GM21423 (cell line): ENCODE data around the gene ABTB2.

Experiments used
- ATAC-seq: cut with Tn5 transposase; IDR thresholded peaks from one replicate; pipeline ENCODE4 v1.9.1; 2021; ENCODE audit warnings: mild to moderate bottlenecking, moderate library complexity; ENCODE audit not compliant: unreplicated experiment

ABTB2 gene

GRCh38 chr11:34344410-34344767, 13.4 kb downstream of the ABTB2 start:
- ATAC-seq = no peak

GRCh38 chr11:34343686-34344085, 14.1 kb downstream of the ABTB2 start:
- ATAC-seq = no peak

GRCh38 chr11:34343153-34343552, 14.7 kb downstream of the ABTB2 start:
- ATAC-seq = no peak

GRCh38 chr11:34341931-34342533, 15.8 kb downstream of the ABTB2 start:
- no peak for ATAC-seq

- no peak for ATAC-seq
Observed at GRCh38 chr11:34341096-34341495, 16.7 kb downstream of the ABTB2 start.

- ATAC-seq = no peak
Observed at GRCh38 chr11:34340653-34341052, 17.2 kb downstream of the ABTB2 start.

GRCh38 chr11:34339149-34340064, 18.4 kb downstream of the ABTB2 start:
- peak; percentile 96 for ATAC-seq

GRCh38 chr11:34337016-34337415, 20.8 kb downstream of the ABTB2 start:
- no peak for ATAC-seq

- ATAC-seq = no peak
Observed at GRCh38 chr11:34335801-34336200, 22.0 kb downstream of the ABTB2 start.

GRCh38 chr11:34335331-34335730, 22.5 kb downstream of the ABTB2 start:
- ATAC-seq = no peak

GRCh38 chr11:34333787-34334186, 24.0 kb downstream of the ABTB2 start:
- ATAC-seq = no peak

- ATAC-seq = no peak
Observed at GRCh38 chr11:34332524-34332923, 25.3 kb downstream of the ABTB2 start.

- ATAC-seq = no peak
Observed at GRCh38 chr11:34331736-34332135, 26.1 kb downstream of the ABTB2 start.

GRCh38 chr11:34331329-34331728, 26.5 kb downstream of the ABTB2 start:
- ATAC-seq = no peak

- no peak for ATAC-seq
Observed at GRCh38 chr11:34330653-34331052, 27.2 kb downstream of the ABTB2 start.

- no peak for ATAC-seq
Observed at GRCh38 chr11:34329876-34330275, 27.9 kb downstream of the ABTB2 start.

GRCh38 chr11:34328632-34328910, 29.2 kb downstream of the ABTB2 start:
- no peak for ATAC-seq

- ATAC-seq = no peak
Observed at GRCh38 chr11:34327804-34328631, 29.8 kb downstream of the ABTB2 start.

- ATAC-seq = no peak
Observed at GRCh38 chr11:34324466-34324865, 33.3 kb downstream of the ABTB2 start.

GRCh38 chr11:34323601-34324000, 34.2 kb downstream of the ABTB2 start:
- no peak for ATAC-seq

GRCh38 chr11:34318111-34319037, 39.4 kb downstream of the ABTB2 start:
- no peak for ATAC-seq
